ENCODE measurements around the gene WBP1.

The WBP1 gene

GRCh38 chr2:74413001-74413698 lies 45.1 kb upstream of the WBP1 start:
- no peak for TF ChIP-seq CSRNP3 (CRISPR knock-in tag; IDR thresholded peaks at IDR 0.05)
- TF ChIP-seq ESRRG (CRISPR knock-in tag; IDR thresholded peaks at IDR 0.05) = no peak
- no peak for TF ChIP-seq ISL1 (CRISPR knock-in tag; IDR thresholded peaks at IDR 0.05)
- TF ChIP-seq TOX (CRISPR knock-in tag; IDR thresholded peaks at IDR 0.05; ENCODE audit: borderline replicate concordance) = no peak
- TF ChIP-seq SNAI2 (CRISPR knock-in tag; IDR thresholded peaks at IDR 0.05) = no peak
- TF ChIP-seq CSDC2 (CRISPR knock-in tag; IDR thresholded peaks at IDR 0.05) = no peak
- no peak for TF ChIP-seq TCF4 (CRISPR knock-in tag; IDR thresholded peaks at IDR 0.05; ENCODE audit: borderline replicate concordance)
- no peak for TF ChIP-seq ZC3H10 (CRISPR knock-in tag; IDR thresholded peaks at IDR 0.05)
- no peak for TF ChIP-seq CREB5 (CRISPR knock-in tag; IDR thresholded peaks at IDR 0.05; ENCODE audit: low read depth)
- ATAC-seq = no peak

- TF ChIP-seq OSR1 (CRISPR knock-in tag; IDR thresholded peaks at IDR 0.05) = no peak
- TF ChIP-seq ISL1 (CRISPR knock-in tag; IDR thresholded peaks at IDR 0.05) = no peak
- TF ChIP-seq ZC3H10 (CRISPR knock-in tag; IDR thresholded peaks at IDR 0.05) = no peak
- no peak for TF ChIP-seq ARNTL (CRISPR knock-in tag; IDR thresholded peaks at IDR 0.05; ENCODE audit: borderline replicate concordance, low read depth)
- no peak for TF ChIP-seq CREB5 (CRISPR knock-in tag; IDR thresholded peaks at IDR 0.05; ENCODE audit: low read depth)
- TF ChIP-seq ZNF8 (CRISPR knock-in tag; IDR thresholded peaks at IDR 0.05) = no peak
- TF ChIP-seq GLIS3 (CRISPR knock-in tag; IDR thresholded peaks at IDR 0.05) = no peak
- no peak for TF ChIP-seq PATZ1 (CRISPR knock-in tag; IDR thresholded peaks at IDR 0.05; ENCODE audit: borderline replicate concordance)
- TF ChIP-seq CSDC2 (CRISPR knock-in tag; IDR thresholded peaks at IDR 0.05) = no peak
- TF ChIP-seq ZNF565 (CRISPR knock-in tag; conservative IDR thresholded peaks at IDR 0.05; ENCODE audit: low read depth) = no peak
- no peak for TF ChIP-seq BACH2 (CRISPR knock-in tag; IDR thresholded peaks at IDR 0.05; ENCODE audit: borderline replicate concordance)
- no peak for TF ChIP-seq ZNF70 (CRISPR knock-in tag; IDR thresholded peaks at IDR 0.05)
- no peak for TF ChIP-seq CSRNP3 (CRISPR knock-in tag; IDR thresholded peaks at IDR 0.05)
- no peak for TF ChIP-seq TSHZ2 (CRISPR knock-in tag; IDR thresholded peaks at IDR 0.05)
- no peak for ATAC-seq
Observed at GRCh38 chr2:74414441-74414840, 43.8 kb upstream of the WBP1 start.
